D721Med (cell line): ENCODE results near the gene KRTAP9-9.
"Not testable (repeated sequence)": the region's sequence is repeated elsewhere in the genome, so short reads cannot be mapped to it uniquely, and the experiment has no call there.

ENCODE experiments used
- DNase-seq: peaks from one replicate; pipeline ENCODE4 v3.0.0; 2011; ENCODE audit warnings: low spot score; ENCODE audit not compliant: insufficient read length
- FAIRE-seq: peaks from 2 replicates; lab custom pipeline; 2011; peaks lifted over from hg19 to GRCh38; lab: Jason Lieb, UNC
- CTCF ChIP-seq: IDR thresholded peaks from 2 replicates; pipeline ENCODE4 v1.5.1; 2012; ENCODE audit warnings: mild to moderate bottlenecking, control low read depth; ENCODE audit not compliant: insufficient read depth; ENCODE audit errors: missing control alignments

Gene KRTAP9-9

GRCh38 chr17:41256291-41256685 is 1.1 kb downstream of the KRTAP9-9 start:
- TF ChIP-seq CTCF = no peak
- no peak for FAIRE-seq
- no peak for DNase-seq

- TF ChIP-seq CTCF = no peak
- DNase-seq (no peak), FAIRE-seq (no peak)
Measured at GRCh38 chr17:41258406-41258805, 3.2 kb downstream of the KRTAP9-9 start.

GRCh38 chr17:41263212-41263611 is 8.0 kb downstream of the KRTAP9-9 start:
- FAIRE-seq (no peak), DNase-seq (no peak)
- TF ChIP-seq CTCF = no peak

- FAIRE-seq = no peak
- no peak for TF ChIP-seq CTCF
- DNase-seq = no peak
Measured at GRCh38 chr17:41264599-41264998, 9.4 kb downstream of the KRTAP9-9 start.

GRCh38 chr17:41265078-41265477 is 9.9 kb downstream of the KRTAP9-9 start, which contains the start of gene KRTAP9-6:
Gene KRTAP9-6 (plus strand): TSS chr17:41265378. CDS start chr17:41265378, 0 bp downstream.
- no peak for DNase-seq
- no peak for TF ChIP-seq CTCF
- no peak for FAIRE-seq

- no peak for TF ChIP-seq CTCF
- no peak for FAIRE-seq
- no peak for DNase-seq
Measured at GRCh38 chr17:41267711-41268110, 12.5 kb downstream of the KRTAP9-9 start.

GRCh38 chr17:41271323-41271722 is 16.1 kb downstream of the KRTAP9-9 start:
- FAIRE-seq, DNase-seq: not testable (repeated sequence)

- DNase-seq (no peak), FAIRE-seq (no peak)
- TF ChIP-seq CTCF = no peak
Measured at GRCh38 chr17:41271858-41272257, 16.7 kb downstream of the KRTAP9-9 start.

GRCh38 chr17:41275648-41276190 is 20.5 kb downstream of the KRTAP9-9 start, which contains the start of gene KRTAP9-7:
Gene KRTAP9-7 (plus strand): TSS chr17:41275698. CDS start chr17:41275698, 0 bp downstream.
- FAIRE-seq, DNase-seq: not testable (repeated sequence)
